Osteoblast (primary cell): ENCODE results near the gene KDM7A. TPM values are rescaled to one million over a fixed set of nuclear protein-coding genes. Genes with fewer than 3 reads are reported as not detected.
A peak's percentile ranks its signal among the peaks of the same experiment; 100 is the strongest.

Experiments
- DNase-seq: peaks from one replicate; pipeline ENCODE4 v3.0.0; 2011; ENCODE audit warnings: low spot score, mixed read lengths; ENCODE audit not compliant: insufficient read length; ENCODE audit errors: missing footprints
- H2AFZ ChIP-seq: 2 replicates; pipeline ENCODE4 v1.6.0; 2011; ENCODE audit warnings: mild to moderate bottlenecking, low read length
- H3K27ac ChIP-seq: 2 replicates; pipeline ENCODE4 v1.5.1; 2011; ENCODE audit warnings: mild to moderate bottlenecking, low read depth, low read length, moderate library complexity
- H3K27me3 ChIP-seq: 2 replicates; pipeline ENCODE4 v1.6.0; 2012; ENCODE audit warnings: mild to moderate bottlenecking, control low read depth, inconsistent platforms, low read length, moderate library complexity; ENCODE audit not compliant: insufficient read depth
- H3K36me3 ChIP-seq: 2 replicates; pipeline ENCODE4 v1.5.1; 2011; ENCODE audit warnings: mild to moderate bottlenecking, low read length, control low read depth, moderate library complexity; ENCODE audit not compliant: insufficient read depth
- H3K4me1 ChIP-seq: 2 replicates; pipeline ENCODE4 v1.5.1; 2011; ENCODE audit warnings: mild to moderate bottlenecking, low read length, control low read depth, moderate library complexity; ENCODE audit not compliant: insufficient read depth
- H3K4me2 ChIP-seq: 2 replicates; pipeline ENCODE4 v1.6.0; 2011; ENCODE audit warnings: mild to moderate bottlenecking, low read length; ENCODE audit not compliant: insufficient read depth
- H3K4me3 ChIP-seq: fragments of 200-600 bp; sonication (generic); 3 replicates; pipeline ENCODE4 v1.5.1; 2012; ENCODE audit warnings: mild to moderate bottlenecking, low read length, inconsistent platforms; ENCODE audit not compliant: insufficient read depth
- H3K79me2 ChIP-seq: 2 replicates; pipeline ENCODE4 v1.6.0; 2012; ENCODE audit warnings: mild to moderate bottlenecking, low read length, control low read depth, inconsistent platforms; ENCODE audit not compliant: insufficient read depth
- H3K9me3 ChIP-seq: 2 replicates; pipeline ENCODE4 v1.5.1; 2011; ENCODE audit warnings: low read depth, low read length, control low read depth
- H4K20me1 ChIP-seq: 2 replicates; pipeline ENCODE4 v1.6.0; 2012; ENCODE audit warnings: mild to moderate bottlenecking, low read length, control low read depth; ENCODE audit not compliant: insufficient read depth
- total RNA-seq: library from RNA; depleted of rRNA; stranded (reverse); fragments of >200 nt; gene quantifications from 2 replicates; pipeline ENCODE4 v1.2.3, GENCODE V29; 2012
- TF ChIP-seq, protein P1 (sequence below): IDR thresholded peaks from 2 replicates; pipeline ENCODE4 v1.5.1; 2011; ENCODE audit warnings: mild to moderate bottlenecking, low read depth, low read length, moderate library complexity; ENCODE audit errors: extremely low read depth

The KDM7A gene
- total RNA-seq, 1 donor, result 13.4 TPM

- no peaks in the 10 kb centered on the region for H3K4me1 ChIP-seq
- H3K36me3 ChIP-seq, result no peaks in the 10 kb centered on the region
- H3K27ac ChIP-seq, result no peak overlapping the region
- peaks cover 2% of the 10 kb centered on the region for H3K9me3 ChIP-seq
- H3K79me2 ChIP-seq, result no peaks in the 10 kb centered on the region
- no peak for DNase-seq
- no peak overlapping the region for H2AFZ ChIP-seq
- peaks cover 4% of the 10 kb centered on the region for H3K27me3 ChIP-seq
- TF ChIP-seq, protein P1, sequence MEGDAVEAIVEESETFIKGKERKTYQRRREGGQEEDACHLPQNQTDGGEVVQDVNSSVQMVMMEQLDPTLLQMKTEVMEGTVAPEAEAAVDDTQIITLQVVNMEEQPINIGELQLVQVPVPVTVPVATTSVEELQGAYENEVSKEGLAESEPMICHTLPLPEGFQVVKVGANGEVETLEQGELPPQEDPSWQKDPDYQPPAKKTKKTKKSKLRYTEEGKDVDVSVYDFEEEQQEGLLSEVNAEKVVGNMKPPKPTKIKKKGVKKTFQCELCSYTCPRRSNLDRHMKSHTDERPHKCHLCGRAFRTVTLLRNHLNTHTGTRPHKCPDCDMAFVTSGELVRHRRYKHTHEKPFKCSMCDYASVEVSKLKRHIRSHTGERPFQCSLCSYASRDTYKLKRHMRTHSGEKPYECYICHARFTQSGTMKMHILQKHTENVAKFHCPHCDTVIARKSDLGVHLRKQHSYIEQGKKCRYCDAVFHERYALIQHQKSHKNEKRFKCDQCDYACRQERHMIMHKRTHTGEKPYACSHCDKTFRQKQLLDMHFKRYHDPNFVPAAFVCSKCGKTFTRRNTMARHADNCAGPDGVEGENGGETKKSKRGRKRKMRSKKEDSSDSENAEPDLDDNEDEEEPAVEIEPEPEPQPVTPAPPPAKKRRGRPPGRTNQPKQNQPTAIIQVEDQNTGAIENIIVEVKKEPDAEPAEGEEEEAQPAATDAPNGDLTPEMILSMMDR, result no peak
- H3K4me3 ChIP-seq, result no peak overlapping the region
- no peak overlapping the region for H3K4me2 ChIP-seq
- no peaks in the 10 kb centered on the region for H4K20me1 ChIP-seq
Observed at GRCh38 chr7:140069298-140069949, 107.4 kb downstream of the KDM7A start.

GRCh38 chr7:140068033-140068432 is 108.8 kb downstream of the KDM7A start:
- Histone ChIP-seq H3K36me3 (no peaks in the 10 kb centered on the region), H3K4me3 (no peak overlapping the region), H3K27me3 (no peaks in the 10 kb centered on the region), H2AFZ (no peak overlapping the region), H3K4me2 (no peak overlapping the region), H4K20me1 (no peaks in the 10 kb centered on the region), H3K27ac (no peak overlapping the region), H3K79me2 (no peaks in the 10 kb centered on the region), H3K9me3 (peaks cover 2% of the 10 kb centered on the region), H3K4me1 (no peaks in the 10 kb centered on the region)
- TF ChIP-seq, protein P1, result no peak
- DNase-seq, result no peak

DNA sequence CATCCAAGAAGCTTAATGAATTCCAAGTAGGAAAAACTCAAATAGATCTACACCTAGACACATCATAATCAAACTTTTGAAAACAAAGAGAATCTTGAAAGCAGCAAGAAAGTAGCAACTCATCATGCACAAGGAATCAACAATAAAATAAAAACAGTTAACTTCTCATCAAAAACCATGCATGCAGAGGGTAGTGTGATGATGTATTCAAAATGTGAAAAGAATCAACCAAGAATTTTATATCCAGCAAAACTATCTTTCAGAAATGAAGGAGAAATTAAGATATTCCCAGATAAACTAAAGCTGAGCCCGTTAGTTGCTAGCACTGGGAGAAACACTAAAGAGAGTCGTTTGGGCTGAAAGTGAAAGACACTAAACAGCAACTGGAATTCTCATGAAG is 109.7 kb downstream of the KDM7A start:
- H2AFZ ChIP-seq, result no peak overlapping the region
- no peak overlapping the region for H3K4me2 ChIP-seq
- no peaks in the 10 kb centered on the region for H3K4me1 ChIP-seq
- no peak overlapping the region for H3K4me3 ChIP-seq
- DNase-seq, result no peak
- peaks cover 2% of the 10 kb centered on the region for H3K9me3 ChIP-seq
- H4K20me1 ChIP-seq, result no peaks in the 10 kb centered on the region
- no peaks in the 10 kb centered on the region for H3K27me3 ChIP-seq
- TF ChIP-seq, protein P1, result no peak
- no peaks in the 10 kb centered on the region for H3K79me2 ChIP-seq
- H3K27ac ChIP-seq, result no peak overlapping the region
- H3K36me3 ChIP-seq, result no peaks in the 10 kb centered on the region

- Histone ChIP-seq H2AFZ (peak within 1 kb of the TSS; percentile 92), H3K36me3 (no peaks in the 10 kb centered on the region), H4K20me1 (no peaks in the 10 kb centered on the region), H3K27ac (peak within 1 kb of the TSS; percentile 78), H3K79me2 (peaks cover 6% of the 10 kb centered on the region), H3K27me3 (no peaks in the 10 kb centered on the region), H3K4me3 (peak within 1 kb of the TSS; percentile 85), H3K4me1 (peaks cover 33% of the 10 kb centered on the region), H3K9me3 (no peaks in the 10 kb centered on the region), H3K4me2 (peak within 1 kb of the TSS; percentile 81)
- peak; percentile 95 for DNase-seq
- TF ChIP-seq, protein P1, result no peak
Observed at GRCh38 chr7:140062528-140063299, 114.1 kb downstream of the KDM7A start, which contains the start of gene PARP12. TSS of gene PARP12 (minus strand) at chr7:140062951. CDS start at chr7:140062847, 104 bp downstream.
